HG02623 (cell line): ENCODE results near the gene VCL.

Experiments used
- ATAC-seq: cut with Tn5 transposase; IDR thresholded peaks from one replicate; pipeline ENCODE4 v1.9.1; 2021; ENCODE audit warnings: moderate library complexity; ENCODE audit not compliant: unreplicated experiment

VCL gene

GRCh38 chr10:74067373-74068352, 69.7 kb downstream of the VCL start:
- no peak for ATAC-seq

GRCh38 chr10:74071157-74071556, 73.2 kb downstream of the VCL start:
- ATAC-seq: no peak

DNA sequence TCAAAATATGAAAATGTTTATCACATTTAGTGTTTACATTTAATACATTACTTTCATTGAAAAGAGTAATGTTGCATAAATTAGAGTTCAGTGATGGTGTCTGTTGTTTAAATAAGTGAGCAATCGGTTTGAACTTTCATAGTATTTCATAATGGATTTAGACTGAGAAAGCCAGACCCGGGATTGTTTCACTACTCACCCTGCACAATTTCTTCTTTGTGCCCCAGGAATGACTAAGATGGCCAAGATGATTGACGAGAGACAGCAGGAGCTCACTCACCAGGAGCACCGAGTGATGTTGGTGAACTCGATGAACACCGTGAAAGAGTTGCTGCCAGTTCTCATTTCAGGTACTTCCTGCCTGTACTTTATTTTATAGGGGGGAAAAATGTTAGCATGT, 74.6 kb downstream of the VCL start:
- no peak for ATAC-seq

- no peak for ATAC-seq
Measured at GRCh38 chr10:74075906-74076305, 78.0 kb downstream of the VCL start.

DNA sequence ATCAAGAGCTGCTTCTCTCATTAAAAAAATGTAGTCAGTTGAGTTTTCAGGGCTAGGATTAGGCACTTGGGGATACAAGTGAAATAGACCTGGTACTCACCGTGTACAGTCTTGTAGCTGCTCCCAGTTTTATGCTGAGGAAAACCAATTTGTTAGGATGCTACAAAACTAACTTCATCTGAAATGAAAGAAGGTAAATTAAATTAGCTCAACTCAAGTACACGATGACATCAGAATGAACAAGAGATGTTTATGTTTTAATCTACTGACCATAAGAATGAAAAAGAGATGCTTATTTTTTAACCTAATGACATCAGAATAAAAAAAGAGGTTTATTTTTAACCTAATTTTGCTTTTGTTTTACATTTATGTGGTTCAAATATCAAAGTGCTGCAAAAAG, 79.0 kb downstream of the VCL start:
- ATAC-seq: no peak

DNA sequence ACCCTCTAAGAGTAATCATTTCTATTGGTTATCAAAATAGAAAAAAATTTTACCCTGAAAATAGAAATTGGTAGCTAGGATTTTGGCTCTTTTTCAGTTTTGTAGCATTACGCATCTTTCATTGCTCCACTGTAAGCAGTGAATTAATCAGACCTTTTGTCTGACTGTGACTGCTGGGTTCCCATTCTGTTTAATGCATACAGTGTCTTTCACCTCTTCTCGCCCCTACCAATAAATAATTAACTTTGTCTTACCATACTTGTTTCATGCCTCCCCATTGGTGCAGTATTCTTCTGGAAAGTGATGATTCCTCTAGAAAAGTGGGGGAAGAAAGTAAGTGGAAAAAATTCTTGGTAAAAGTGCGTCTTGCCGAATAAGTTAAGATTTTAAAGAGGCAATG, 79.5 kb downstream of the VCL start:
- no peak for ATAC-seq

GRCh38 chr10:74078037-74078436, 80.1 kb downstream of the VCL start:
- no peak for ATAC-seq

- no peak for ATAC-seq
Measured at GRCh38 chr10:74079028-74079935, 81.4 kb downstream of the VCL start.

DNA sequence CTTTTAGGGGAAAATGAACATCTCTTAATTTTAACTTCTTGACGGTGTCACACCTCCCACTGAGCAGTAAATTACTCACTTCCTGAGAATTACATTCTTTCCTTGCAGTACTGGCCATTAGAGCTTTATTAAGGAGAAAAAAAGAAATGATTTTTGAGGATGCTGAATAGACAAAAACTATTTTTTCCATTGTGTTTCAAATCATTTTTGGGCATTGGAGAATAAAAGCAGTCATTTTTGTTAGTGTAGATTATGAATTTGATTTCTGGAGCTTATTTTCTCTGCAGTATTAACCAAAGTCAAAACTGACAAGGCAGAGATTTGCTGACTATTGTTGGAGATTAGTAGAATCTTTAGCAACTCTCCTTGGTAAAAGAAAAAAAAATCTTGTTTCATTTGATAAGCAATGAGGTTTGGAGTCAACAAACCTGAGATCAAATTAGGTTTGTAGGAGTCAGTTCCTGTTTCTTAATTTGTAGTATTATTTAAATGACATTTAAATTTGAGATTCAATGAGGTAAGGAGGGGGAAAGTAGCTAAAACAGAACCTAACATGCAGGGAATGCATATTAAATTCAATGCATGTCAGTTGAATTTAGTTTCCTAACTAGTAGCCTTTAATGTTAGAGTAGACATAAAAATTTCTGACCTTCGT, 82.1 kb downstream of the VCL start:
- ATAC-seq: no peak

DNA sequence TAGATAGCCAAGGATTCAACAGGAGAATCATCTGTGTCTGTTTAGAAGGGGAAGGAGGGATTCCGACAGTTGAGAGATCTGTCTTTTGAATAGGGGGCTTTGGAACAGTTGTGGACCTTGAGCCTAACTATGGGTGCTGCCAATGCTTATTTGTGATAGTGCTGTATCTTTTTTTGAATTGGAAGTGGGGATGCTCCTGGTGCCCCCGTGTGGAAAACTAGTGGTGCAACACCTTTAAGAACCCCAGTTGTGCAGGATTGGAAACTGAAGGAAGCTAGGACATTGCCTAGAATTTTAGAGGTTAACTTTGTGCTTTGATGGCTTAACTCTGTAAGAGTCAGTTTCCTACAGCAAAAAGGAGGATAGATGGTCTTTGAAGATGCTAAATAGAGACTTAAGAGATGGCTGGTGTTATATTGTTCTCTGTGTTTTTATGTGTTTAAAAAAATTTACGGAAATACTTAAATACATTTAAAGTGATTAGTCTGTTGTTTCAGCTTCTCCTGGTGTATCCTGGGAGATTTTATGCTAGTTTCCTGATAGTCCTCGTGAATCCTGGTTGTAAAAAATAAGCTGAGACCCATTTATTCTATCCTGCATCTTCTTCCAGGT, 83.4 kb downstream of the VCL start:
- ATAC-seq: no peak

GRCh38 chr10:74081941-74082718, 84.2 kb downstream of the VCL start:
- ATAC-seq: no peak

- no peak for ATAC-seq
Measured at GRCh38 chr10:74083304-74083703, 85.4 kb downstream of the VCL start.

DNA sequence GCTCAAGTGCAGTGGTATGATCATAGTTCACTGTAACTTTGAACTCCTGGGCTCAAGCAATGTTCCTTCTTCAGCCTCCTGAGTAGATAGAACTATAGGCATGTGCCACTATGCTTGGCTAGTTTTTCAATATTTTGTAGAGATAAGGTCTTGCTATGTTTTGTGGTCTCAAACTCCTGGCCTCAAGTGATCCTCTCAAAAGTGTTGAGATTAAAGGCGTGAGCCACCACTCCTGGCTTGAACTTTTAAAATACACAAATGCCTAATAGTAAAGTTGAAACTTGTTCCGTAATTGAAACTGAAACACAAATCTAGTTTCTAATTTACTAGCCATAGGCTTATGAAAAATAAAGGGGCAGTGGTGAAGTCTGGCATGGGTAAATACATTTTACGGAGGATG, 87.0 kb downstream of the VCL start:
- peak; percentile 66 for ATAC-seq

GRCh38 chr10:74086317-74086716, 88.4 kb downstream of the VCL start:
- ATAC-seq: no peak

DNA sequence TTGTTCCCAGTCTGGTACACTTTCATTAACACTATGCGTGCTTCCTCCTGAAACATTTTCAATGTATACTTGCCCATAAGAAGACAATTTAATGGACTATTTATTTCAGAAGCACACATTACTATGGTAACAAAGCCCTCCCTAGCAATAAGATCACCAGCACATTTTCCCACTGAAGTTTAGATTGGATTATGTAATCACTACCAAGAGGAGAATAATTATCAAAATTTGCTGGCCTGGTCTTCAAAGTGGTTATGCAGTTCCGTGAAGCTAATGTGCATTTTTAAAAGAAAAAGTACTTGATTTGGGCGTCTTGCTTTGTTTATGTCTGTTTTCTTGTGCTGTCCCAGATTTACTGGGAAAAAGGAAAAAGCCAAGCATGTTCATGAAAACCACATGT, 90.8 kb downstream of the VCL start:
- ATAC-seq: no peak

- no peak for ATAC-seq
Measured at GRCh38 chr10:74092372-74092771, 94.5 kb downstream of the VCL start.

DNA sequence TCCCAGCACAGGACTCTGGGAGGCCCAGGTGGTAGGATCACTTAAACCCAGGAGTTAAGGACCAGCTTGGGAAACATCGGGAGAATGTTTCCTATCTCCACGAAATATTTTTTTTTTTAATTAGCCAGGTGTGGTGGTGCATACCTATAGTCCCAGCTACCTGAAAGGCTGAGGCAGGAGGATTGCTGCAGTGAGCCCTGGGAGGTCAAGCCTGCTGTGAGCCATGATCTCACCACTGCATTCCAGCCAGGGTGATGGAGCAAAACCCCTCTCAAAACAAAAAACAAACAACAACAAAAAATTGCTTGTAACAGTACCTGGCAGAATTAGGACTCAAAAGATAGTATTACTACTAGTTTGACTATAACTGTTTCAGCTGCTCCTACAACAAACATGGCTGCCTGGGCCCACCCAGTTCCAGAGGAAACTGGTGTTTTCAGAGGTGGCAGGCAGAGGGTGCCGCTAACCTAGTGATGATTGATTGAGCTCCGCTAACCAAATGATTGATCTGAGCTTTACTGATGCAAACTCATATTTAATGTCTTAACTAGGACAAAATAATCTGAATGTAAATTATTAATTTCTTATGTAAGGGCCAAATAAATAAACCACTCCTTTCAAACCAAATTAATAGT, 95.7 kb downstream of the VCL start:
- ATAC-seq: no peak

GRCh38 chr10:74094231-74094630, 96.3 kb downstream of the VCL start:
- no peak for ATAC-seq

- peak; percentile 68 for ATAC-seq
Measured at GRCh38 chr10:74096777-74097176, 98.9 kb downstream of the VCL start.

GRCh38 chr10:74097776-74098175, 99.9 kb downstream of the VCL start:
- no peak for ATAC-seq
